ENCODE measurements around the gene LSM12. TPM values are rescaled to one million over a fixed set of nuclear protein-coding genes. Genes with fewer than 3 reads are reported as not detected.

The LSM12 gene
- total and polyA plus RNA-seq, 7 donors = 39.6 to 65.9 (median 47.9) TPM

- Histone ChIP-seq H3K27me3 (ENCODE audit: insufficient read depth in 3 of 3, low read length in 2 of 3) (no peaks in the 10 kb centered on the region), H3K4me3 (peak overlapping the region; percentile 56), H3K9me3 (no peaks in the 10 kb centered on the region), H3K4me1 (peaks cover 57% of the 10 kb centered on the region), H3K36me3 (ENCODE audit: insufficient read depth in 1 of 2, low read depth in 1 of 2) (peaks cover 0 to 31% of the 10 kb centered on the region in 2 donors), H3K27ac (peak overlapping the region; percentile 92)
- TF ChIP-seq CTCF (IDR thresholded peaks at IDR 0.05) = no peak
- WGBS, 3 donors = 11 to 20% (median 14%) methylated on average over 12 of the region's 12 CpGs
- DNase-seq (peak; percentile 68 to 82), ATAC-seq (peak; percentile 64 to 75 (median 70))
- intact Hi-C loops (cut with DNase I) = loop anchor here in 1 of 2 donors (2.0 kb wide), 1 partner anchor 25 kb away; the partner anchor contains the start of gene G6PC3
Observed at GRCh38 chr17:44095647-44096496, 29.4 kb upstream of the LSM12 start.

DNA sequence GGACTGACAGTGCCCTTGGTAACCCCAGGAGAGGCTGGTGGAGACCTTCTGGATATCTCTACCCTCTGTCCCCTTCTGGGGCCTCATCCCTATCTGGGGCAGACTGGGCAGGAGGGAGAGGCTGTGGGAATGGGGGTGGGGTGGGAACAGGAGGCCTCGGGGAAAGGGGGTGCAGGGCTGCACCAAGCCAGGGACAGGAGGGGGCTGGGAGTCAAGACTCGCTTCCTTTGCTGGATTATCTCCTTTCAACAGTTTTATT lies 28.8 kb upstream of the LSM12 start:
- no peak for TF ChIP-seq CTCF (IDR thresholded peaks at IDR 0.05)
- H3K4me3 ChIP-seq = peak overlapping the region; percentile 56
- DNase-seq = no peak
- intact Hi-C loops (cut with DNase I) = loop anchor here in 1 of 2 donors (2.0 kb wide), 1 partner anchor 25 kb away; the partner anchor contains the start of gene G6PC3
- no peaks in the 10 kb centered on the region for H3K27me3 ChIP-seq (ENCODE audit: insufficient read depth in 3 of 3, low read length in 2 of 3)
- ATAC-seq = peak in 3 of 4 donors; percentile 6 to 18 (median 9)
- 0 to 5% (median 0%) methylated on average over 2 of the region's 2 CpGs for WGBS, 3 donors
- H3K27ac ChIP-seq = peak overlapping the region; percentile 92
- H3K36me3 ChIP-seq (ENCODE audit: insufficient read depth in 1 of 2, low read depth in 1 of 2) = peaks cover 0 to 37% of the 10 kb centered on the region in 2 donors
- peaks cover 52% of the 10 kb centered on the region for H3K4me1 ChIP-seq
- H3K9me3 ChIP-seq = no peaks in the 10 kb centered on the region

- peak overlapping the region; percentile 56 for H3K4me3 ChIP-seq
- intact Hi-C loops (cut with DNase I) = loop anchor here in 1 of 2 donors (2.0 kb wide), 1 partner anchor 24 kb away; the partner anchor contains the start of gene G6PC3
- no peak for DNase-seq
Observed at GRCh38 chr17:44094701-44095387, 28.4 kb upstream of the LSM12 start.

DNA sequence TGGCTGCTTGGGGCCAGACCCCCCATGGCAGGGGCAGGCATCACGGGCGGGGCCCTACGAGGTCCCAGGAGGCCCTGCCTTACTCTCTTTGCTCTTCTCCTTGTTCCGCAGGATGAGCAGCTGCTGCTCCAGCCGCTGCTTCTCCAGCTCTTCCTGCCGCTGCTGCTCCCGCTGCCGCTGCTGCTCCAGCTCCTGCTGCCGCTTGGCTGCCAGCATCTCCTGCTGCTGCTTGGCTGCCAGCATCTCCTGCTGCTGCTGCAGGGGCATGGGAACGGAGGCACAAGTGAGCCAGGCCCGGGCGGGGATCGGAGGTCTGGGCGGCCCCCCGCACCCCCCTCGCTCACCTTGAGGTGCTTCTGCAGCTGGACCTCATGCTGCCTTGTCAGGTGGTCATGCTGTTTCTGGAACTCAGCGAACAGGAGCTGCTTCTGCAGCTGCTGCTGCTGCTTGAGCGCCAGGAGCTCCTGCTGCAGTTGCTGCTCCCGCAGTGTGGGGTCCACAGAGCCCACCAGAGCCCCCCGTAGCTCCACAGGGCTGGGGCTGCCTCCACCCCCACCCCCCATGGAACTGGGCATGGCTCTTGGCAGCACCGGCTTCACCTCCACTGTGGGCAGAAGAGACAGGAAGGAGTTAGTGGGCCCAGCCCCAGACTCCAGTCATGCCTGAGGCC lies 26.9 kb upstream of the LSM12 start:
- intact Hi-C loops (cut with DNase I) = no loop called here
- DNase-seq = no peak

More at GRCh38 chr17:44094701-44095387, 28.4 kb upstream of the LSM12 start:
- Histone ChIP-seq H3K4me1 (peaks cover 48% of the 10 kb centered on the region), H3K27me3 (ENCODE audit: insufficient read depth in 3 of 3, low read length in 2 of 3) (no peaks in the 10 kb centered on the region), H3K27ac (peak overlapping the region; percentile 92), H3K36me3 (ENCODE audit: insufficient read depth in 1 of 2, low read depth in 1 of 2) (peaks cover 0 to 42% of the 10 kb centered on the region in 2 donors), H3K9me3 (no peaks in the 10 kb centered on the region)
- no peak for ATAC-seq
- WGBS, 3 donors = 50 to 61% (median 58%) methylated on average over 8 of the region's 8 CpGs
- no peak for TF ChIP-seq CTCF (IDR thresholded peaks at IDR 0.05)

More for the DNA sequence above, 26.9 kb upstream of the LSM12 start:
- Histone ChIP-seq H3K27me3 (ENCODE audit: insufficient read depth in 3 of 3, low read length in 2 of 3) (no peaks in the 10 kb centered on the region), H3K27ac (peak overlapping the region; percentile 46), H3K4me3 (no peak overlapping the region), H3K36me3 (ENCODE audit: insufficient read depth in 1 of 2, low read depth in 1 of 2) (peaks cover 0 to 56% of the 10 kb centered on the region in 2 donors), H3K9me3 (no peaks in the 10 kb centered on the region), H3K4me1 (peaks cover 36% of the 10 kb centered on the region)
- no peak for TF ChIP-seq CTCF (IDR thresholded peaks at IDR 0.05)
- 53 to 68% (median 59%) methylated on average over 21 of the region's 21 CpGs for WGBS, 3 donors
- ATAC-seq = no peak

Data from psoas muscle (tissue), 8 donors.